CD4-positive, CD25-positive, alpha-beta regulatory T cell (primary cell): ENCODE measurements around the gene MID2. TPM values are rescaled to one million over a fixed set of nuclear protein-coding genes. Genes with fewer than 3 reads are reported as not detected.

Experiments used
- ATAC-seq, 2 donors: fragments of 150-1000 bp; cut with Tn5 transposase; one replicate each; pipeline ENCODE4 v1.10.0; 2021; ENCODE audit warnings: low read depth in 2 of 2, moderate number of reproducible peaks in 2 of 2, moderate library complexity in 1 of 2
- DNase-seq, 3 donors: peaks; one replicate each; pipeline versions ENCODE4 v3.0.0 to v3.0.0-alpha.2; 2012 to 2022; ENCODE audit warnings: mixed read lengths in 1 of 3
- H3K27ac ChIP-seq: one replicate; pipeline ENCODE4 v1.7.0; 2013; ENCODE audit warnings: mild to moderate bottlenecking, low read length; ENCODE audit not compliant: insufficient read depth, poor library complexity, severe bottlenecking
- H3K27me3 ChIP-seq: one replicate; pipeline ENCODE4 v1.7.0; 2013; ENCODE audit warnings: low read length; ENCODE audit not compliant: control insufficient read depth, insufficient read depth
- H3K36me3 ChIP-seq: one replicate; pipeline ENCODE4 v1.7.0; 2013; ENCODE audit warnings: mild to moderate bottlenecking, low read length, moderate library complexity; ENCODE audit not compliant: control insufficient read depth, insufficient read depth
- H3K4me1 ChIP-seq: 2 replicates; pipeline ENCODE4 v1.7.0; 2013; ENCODE audit warnings: mild to moderate bottlenecking, low read length; ENCODE audit not compliant: insufficient read depth, control insufficient read depth, poor library complexity, severe bottlenecking
- H3K4me3 ChIP-seq: one replicate; pipeline ENCODE4 v1.7.0; 2013; ENCODE audit warnings: low read depth, mild to moderate bottlenecking, low read length, moderate library complexity
- H3K9me3 ChIP-seq, 2 experiments: 1 replicate in 1 of 2; 2 replicates in 1 of 2; pipeline ENCODE4 v1.7.0; 2013; ENCODE audit warnings: low read length in 2 of 2, mild to moderate bottlenecking in 1 of 2, moderate library complexity in 1 of 2; ENCODE audit not compliant: control insufficient read depth in 2 of 2
- H3K27ac Mint-ChIP-seq, 3 donors: one replicate each; pipeline ENCODE4 v1.8.0; 2020 to 2022; ENCODE audit warnings: mild to moderate bottlenecking in 3 of 3, mixed read lengths in 3 of 3, moderate library complexity in 2 of 3
- H3K27me3 Mint-ChIP-seq: one replicate; pipeline ENCODE4 v1.8.0; 2022; ENCODE audit warnings: mild to moderate bottlenecking, mixed read lengths
- H3K36me3 Mint-ChIP-seq: one replicate; pipeline ENCODE4 v1.8.0; 2020; ENCODE audit warnings: mixed read lengths
- H3K4me1 Mint-ChIP-seq, 4 donors: one replicate each; pipeline ENCODE4 v1.8.0; 2020 to 2022; ENCODE audit warnings: mixed read lengths in 4 of 4, mild to moderate bottlenecking in 1 of 4
- H3K4me3 Mint-ChIP-seq, 4 donors: one replicate each; pipeline ENCODE4 v1.8.0; 2020 to 2022; ENCODE audit warnings: mild to moderate bottlenecking in 4 of 4, mixed read lengths in 4 of 4, moderate library complexity in 3 of 4
- H3K9me3 Mint-ChIP-seq, 7 donors: one replicate each; pipeline ENCODE4 v1.8.0; 2020 to 2022; ENCODE audit warnings: mixed read lengths in 7 of 7, mild to moderate bottlenecking in 3 of 7, moderate library complexity in 2 of 7
- polyA plus RNA-seq, 4 donors: library from polyadenylated mRNA; unstranded; fragments of 300-500 nt; fragmentation: Illumina TruSeq; gene quantifications; one replicate each; pipeline ENCODE4 v1.2.3, GENCODE V29; 2021
- total RNA-seq: library from RNA; stranded (reverse); gene quantifications from one replicate; pipeline ENCODE4 v1.2.3, GENCODE V29; 2022

Gene MID2
- total and polyA plus RNA-seq, 5 donors from 2014 or later = 2.3 to 6.6 (median 5.7) TPM

GRCh38 chrX:107829878-107830277 is 4.2 kb downstream of the MID2 start:
- no peak overlapping the region for H3K27ac ChIP-seq
- Mint-ChIP-seq H3K36me3 (no peaks in the 10 kb centered on the region), H3K4me3 (no peak overlapping the region), H3K9me3 (no peaks in the 10 kb centered on the region), H3K27me3 (peaks cover 15% of the 10 kb centered on the region), H3K4me1 (peaks cover 3 to 37% (median 14%) of the 10 kb centered on the region in 4 donors), H3K27ac (no peak overlapping the region)
- H3K27me3 ChIP-seq = peaks cover 2% of the 10 kb centered on the region
- no peaks in the 10 kb centered on the region for H3K9me3 ChIP-seq
- no peak overlapping the region for H3K4me3 ChIP-seq
- ATAC-seq = no peak
- H3K4me1 ChIP-seq = peaks cover 9% of the 10 kb centered on the region
- DNase-seq = no peak
- no peaks in the 10 kb centered on the region for H3K36me3 ChIP-seq

- Histone ChIP-seq H3K27ac (no peak overlapping the region), H3K4me3 (no peak overlapping the region), H3K27me3 (no peaks in the 10 kb centered on the region), H3K4me1 (peaks cover 4% of the 10 kb centered on the region), H3K36me3 (no peaks in the 10 kb centered on the region), H3K9me3 (no peaks in the 10 kb centered on the region)
- H3K27ac Mint-ChIP-seq = no peak overlapping the region
- no peak for DNase-seq
- no peaks in the 10 kb centered on the region for H3K9me3 Mint-ChIP-seq
- H3K36me3 Mint-ChIP-seq = no peaks in the 10 kb centered on the region
- no peak for ATAC-seq
- peaks cover 11% of the 10 kb centered on the region for H3K27me3 Mint-ChIP-seq
- no peak overlapping the region for H3K4me3 Mint-ChIP-seq
- H3K4me1 Mint-ChIP-seq = peaks cover 0 to 29% (median 13%) of the 10 kb centered on the region in 4 donors
Measured at GRCh38 chrX:107831071-107831730, 5.5 kb downstream of the MID2 start.

DNA sequence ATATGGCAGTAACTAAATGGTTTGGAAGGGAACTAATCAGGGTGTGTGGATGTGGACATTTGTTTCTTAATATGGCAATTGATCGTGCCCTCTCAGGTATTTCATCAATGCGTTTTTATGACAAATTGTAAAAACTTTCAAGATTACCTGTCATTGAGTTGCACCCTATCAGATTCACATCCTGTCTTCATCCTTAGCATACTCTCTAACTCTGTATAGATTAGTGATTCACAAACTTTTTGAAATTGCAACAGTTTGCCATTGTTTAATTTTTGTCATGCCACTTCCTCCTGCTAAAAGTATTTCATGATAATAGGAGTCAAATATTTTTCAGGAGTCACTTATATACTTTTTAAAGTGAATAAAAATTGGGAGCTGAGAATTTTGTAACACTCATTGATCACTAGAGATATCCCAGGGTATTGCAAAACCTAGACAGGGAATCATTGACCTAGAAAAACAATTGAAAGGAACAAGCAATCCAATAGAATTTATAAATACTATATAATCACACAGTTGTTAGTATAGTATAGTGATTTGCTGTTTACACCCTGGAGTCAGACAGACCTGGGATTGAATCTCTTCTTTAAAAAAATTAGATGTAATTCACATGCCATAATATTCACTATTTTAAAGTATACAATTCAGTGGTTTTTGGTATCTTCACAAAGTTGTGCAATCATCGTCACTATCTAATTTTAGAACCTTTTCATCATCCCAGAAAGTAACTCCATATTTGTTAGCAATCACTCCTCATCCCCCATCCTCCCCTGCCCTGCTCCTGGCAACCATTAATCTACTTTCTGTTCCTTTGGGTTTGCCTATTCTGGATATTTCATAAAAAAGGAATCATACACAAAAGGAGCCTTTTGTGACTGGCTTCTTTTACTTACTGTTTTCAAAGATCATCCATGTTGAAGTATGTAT is 8.9 kb downstream of the MID2 start:
- no peaks in the 10 kb centered on the region for H3K36me3 ChIP-seq
- H3K4me3 ChIP-seq = no peak overlapping the region
- ATAC-seq (no peak), DNase-seq (no peak)
- H3K4me1 ChIP-seq = no peaks in the 10 kb centered on the region
- peaks cover 0 to 7% (median 3%) of the 10 kb centered on the region in 4 donors for H3K4me1 Mint-ChIP-seq
- no peak overlapping the region for H3K27ac Mint-ChIP-seq
- no peaks in the 10 kb centered on the region for H3K36me3 Mint-ChIP-seq
- H3K9me3 Mint-ChIP-seq = no peaks in the 10 kb centered on the region
- no peaks in the 10 kb centered on the region for H3K9me3 ChIP-seq
- peaks cover 9% of the 10 kb centered on the region for H3K27me3 Mint-ChIP-seq
- H3K27ac ChIP-seq = no peak overlapping the region
- no peaks in the 10 kb centered on the region for H3K27me3 ChIP-seq
- no peak overlapping the region for H3K4me3 Mint-ChIP-seq

DNA sequence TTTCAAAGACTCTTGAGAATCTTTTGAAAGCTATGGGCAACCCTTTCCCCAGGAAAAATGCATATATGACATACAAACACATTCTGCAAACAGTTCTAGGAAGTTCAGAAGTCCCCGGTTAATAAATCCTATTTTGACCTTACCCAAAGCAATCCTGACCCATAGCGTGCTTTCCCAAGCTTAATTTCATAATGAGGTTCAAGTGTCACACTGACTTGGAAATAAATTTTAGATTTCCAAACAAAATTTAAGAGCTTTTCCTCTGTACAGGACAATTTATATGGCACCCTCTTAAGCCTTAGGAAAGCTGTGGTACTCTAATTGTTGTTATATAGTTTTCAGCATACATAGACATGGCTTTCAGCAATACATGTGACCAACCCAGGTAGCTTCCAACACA is 11.3 kb downstream of the MID2 start:
- Mint-ChIP-seq H3K4me1 (peaks cover 0 to 4% (median 1%) of the 10 kb centered on the region in 4 donors), H3K36me3 (no peaks in the 10 kb centered on the region), H3K9me3 (no peaks in the 10 kb centered on the region), H3K27ac (peak overlapping the region in 1 of 3 donors; percentile 20), H3K27me3 (peaks cover 9% of the 10 kb centered on the region), H3K4me3 (no peak overlapping the region)
- Histone ChIP-seq H3K27ac (no peak overlapping the region), H3K9me3 (no peaks in the 10 kb centered on the region), H3K27me3 (no peaks in the 10 kb centered on the region), H3K36me3 (no peaks in the 10 kb centered on the region), H3K4me3 (no peak overlapping the region), H3K4me1 (no peaks in the 10 kb centered on the region)
- ATAC-seq (no peak), DNase-seq (no peak)

DNA sequence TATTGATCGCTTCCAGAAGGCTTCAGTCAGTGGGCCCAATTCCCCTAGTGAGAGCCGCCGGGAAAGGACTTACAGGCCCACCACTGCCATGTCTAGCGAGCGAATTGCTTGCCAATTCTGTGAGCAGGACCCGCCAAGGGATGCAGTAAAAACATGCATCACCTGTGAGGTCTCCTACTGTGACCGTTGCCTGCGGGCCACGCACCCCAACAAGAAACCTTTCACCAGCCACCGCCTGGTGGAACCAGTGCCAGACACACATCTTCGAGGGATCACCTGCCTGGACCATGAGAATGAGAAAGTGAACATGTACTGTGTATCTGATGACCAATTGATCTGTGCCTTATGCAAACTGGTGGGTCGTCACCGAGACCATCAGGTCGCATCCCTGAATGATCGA is 15.3 kb downstream of the MID2 start:
- H3K27ac ChIP-seq = no peak overlapping the region
- H3K9me3 Mint-ChIP-seq = no peaks in the 10 kb centered on the region
- H3K27me3 ChIP-seq = no peaks in the 10 kb centered on the region
- peaks cover 0 to 4% (median 0%) of the 10 kb centered on the region in 4 donors for H3K4me1 Mint-ChIP-seq
- no peaks in the 10 kb centered on the region for H3K9me3 ChIP-seq
- no peak overlapping the region for H3K4me3 Mint-ChIP-seq
- H3K4me1 ChIP-seq = no peaks in the 10 kb centered on the region
- H3K36me3 ChIP-seq = no peaks in the 10 kb centered on the region
- no peak overlapping the region for H3K27ac Mint-ChIP-seq
- H3K36me3 Mint-ChIP-seq = no peaks in the 10 kb centered on the region
- ATAC-seq (no peak), DNase-seq (no peak)
- H3K4me3 ChIP-seq = no peak overlapping the region
- peaks cover 9% of the 10 kb centered on the region for H3K27me3 Mint-ChIP-seq

- DNase-seq (no peak), ATAC-seq (no peak)
- Mint-ChIP-seq H3K36me3 (no peaks in the 10 kb centered on the region), H3K27me3 (peaks cover 6% of the 10 kb centered on the region), H3K27ac (no peak overlapping the region), H3K9me3 (no peaks in the 10 kb centered on the region), H3K4me1 (peaks cover 0 to 4% (median 0%) of the 10 kb centered on the region in 4 donors), H3K4me3 (no peak overlapping the region)
- Histone ChIP-seq H3K4me1 (no peaks in the 10 kb centered on the region), H3K4me3 (no peak overlapping the region), H3K36me3 (no peaks in the 10 kb centered on the region), H3K27me3 (no peaks in the 10 kb centered on the region), H3K9me3 (no peaks in the 10 kb centered on the region), H3K27ac (no peak overlapping the region)
Measured at GRCh38 chrX:107842715-107843400, 17.2 kb downstream of the MID2 start.

DNA sequence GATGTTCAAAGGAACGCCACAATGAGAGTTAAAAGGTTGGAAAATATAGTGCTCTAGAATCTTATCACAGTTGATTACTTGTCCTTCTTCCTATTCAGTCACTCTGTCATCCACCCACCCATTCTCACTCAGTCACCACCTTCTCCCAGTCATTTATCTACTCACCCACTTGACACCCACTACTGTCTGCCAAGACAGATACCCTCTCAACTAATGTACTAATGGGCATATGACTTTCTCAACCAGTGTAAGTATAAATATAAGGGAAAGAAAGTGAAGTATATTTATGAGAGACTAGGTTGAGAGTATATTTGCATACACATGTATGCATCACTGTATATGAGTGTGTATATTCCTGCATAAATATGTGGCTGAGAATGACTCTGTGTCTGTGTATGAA is 20.0 kb downstream of the MID2 start:
- Mint-ChIP-seq H3K27ac (no peak overlapping the region), H3K9me3 (no peaks in the 10 kb centered on the region), H3K4me3 (no peak overlapping the region), H3K36me3 (no peaks in the 10 kb centered on the region), H3K27me3 (no peaks in the 10 kb centered on the region), H3K4me1 (peaks cover 0 to 4% (median 2%) of the 10 kb centered on the region in 4 donors)
- Histone ChIP-seq H3K36me3 (no peaks in the 10 kb centered on the region), H3K27ac (no peak overlapping the region), H3K4me3 (no peak overlapping the region), H3K9me3 (no peaks in the 10 kb centered on the region), H3K27me3 (no peaks in the 10 kb centered on the region), H3K4me1 (no peaks in the 10 kb centered on the region)
- no peak for ATAC-seq
- DNase-seq = no peak
